Fibroblast of lung (primary cell): ENCODE data around the gene SPG21. TPM values are rescaled to one million over a fixed set of nuclear protein-coding genes. Genes with fewer than 3 reads are reported as not detected.

Source experiments
- DNase-seq, 2 donors: peaks; one replicate each; pipeline versions ENCODE4 v3.0.0 to v3.0.0-alpha.2; 2010; ENCODE audit warnings: low read depth in 2 of 2
- H2AFZ ChIP-seq: 2 replicates; pipeline ENCODE4 v1.5.1; 2012; ENCODE audit warnings: low read length, control low read depth, inconsistent platforms
- H3K27ac ChIP-seq: 2 replicates; pipeline ENCODE4 v1.5.1; 2011; ENCODE audit warnings: low read length, control low read depth; ENCODE audit not compliant: insufficient read depth
- H3K27me3 ChIP-seq: 2 replicates; pipeline ENCODE4 v1.5.1; 2011; ENCODE audit warnings: mild to moderate bottlenecking, low read length; ENCODE audit not compliant: control insufficient read depth, insufficient read depth
- H3K36me3 ChIP-seq: 2 replicates; pipeline ENCODE4 v1.5.1; 2011; ENCODE audit warnings: low read length; ENCODE audit not compliant: control insufficient read depth, insufficient read depth
- H3K4me1 ChIP-seq: 2 replicates; pipeline ENCODE4 v1.5.1; 2011; ENCODE audit warnings: low read length; ENCODE audit not compliant: control insufficient read depth, insufficient read depth; ENCODE audit errors: extremely low read depth
- H3K4me2 ChIP-seq: 2 replicates; pipeline ENCODE4 v1.5.1; 2011; ENCODE audit warnings: low read length, control low read depth; ENCODE audit not compliant: insufficient read depth; ENCODE audit errors: extremely low read depth
- H3K4me3 ChIP-seq, 4 experiments: fragments of 200-600 bp in 1 of 4; sonication (generic) in 1 of 4; replicated peaks in 1 of 4; 2 replicates each; pipeline ENCODE4 v1.5.1; 2011 to 2016; ENCODE audit warnings: low read length in 4 of 4, low read depth in 3 of 4, mild to moderate bottlenecking in 3 of 4, control low read depth in 2 of 4, inconsistent platforms in 1 of 4, mixed read lengths in 1 of 4; ENCODE audit not compliant: insufficient read depth in 1 of 4; ENCODE audit errors: control extremely low read depth in 1 of 4
- H3K79me2 ChIP-seq: 2 replicates; pipeline ENCODE4 v1.5.1; 2012; ENCODE audit warnings: mild to moderate bottlenecking, low read length, inconsistent platforms; ENCODE audit not compliant: control insufficient read depth, insufficient read depth
- H3K9ac ChIP-seq: 2 replicates; pipeline ENCODE4 v1.5.1; 2011; ENCODE audit warnings: mild to moderate bottlenecking, low read length, control low read depth; ENCODE audit not compliant: insufficient read depth
- H3K9me3 ChIP-seq: 2 replicates; pipeline ENCODE4 v1.5.1; 2012; ENCODE audit warnings: low read depth, low read length; ENCODE audit not compliant: control insufficient read depth, insufficient read depth
- H4K20me1 ChIP-seq: 2 replicates; pipeline ENCODE4 v1.5.1; 2011; ENCODE audit warnings: low read length; ENCODE audit not compliant: control insufficient read depth, insufficient read depth; ENCODE audit errors: extremely low read depth
- EZH2 ChIP-seq: IDR thresholded peaks from 2 replicates; pipeline ENCODE4 v1.5.1; 2012; ENCODE audit warnings: low read length, control low read depth, mild to moderate bottlenecking; ENCODE audit errors: missing control alignments
- polyA plus RNA-seq, 2 donors: library from polyadenylated mRNA; depleted of rRNA in 1 of 2; stranded (reverse) in 1 of 2; unstranded in 1 of 2; fragments of >200 nt; gene quantifications; 2 replicates each; pipeline ENCODE4 v1.2.1, GENCODE V29; 2011 to 2012; ENCODE audit warnings: missing spikeins in 1 of 2
- total RNA-seq: library from RNA; depleted of rRNA; stranded (reverse); fragments of >200 nt; gene quantifications from 2 replicates; pipeline ENCODE4 v1.2.1, GENCODE V29; 2014
- TF ChIP-seq, protein P1 (sequence below), 2 donors: IDR thresholded peaks in 1 of 2; conservative IDR thresholded peaks in 1 of 2; 1 replicate in 1 of 2; 2 replicates in 1 of 2; pipeline ENCODE4 v1.5.1; 2011 to 2012; ENCODE audit warnings: low read length in 2 of 2, control low read depth in 1 of 2, inconsistent platforms in 1 of 2, low read depth in 1 of 2, mild to moderate bottlenecking in 1 of 2

SPG21 gene
- total and polyA plus RNA-seq, 2 donors (not counting 1 experiment from before 2014, with no cell fraction given): 68.4 to 95.3 TPM

DNA sequence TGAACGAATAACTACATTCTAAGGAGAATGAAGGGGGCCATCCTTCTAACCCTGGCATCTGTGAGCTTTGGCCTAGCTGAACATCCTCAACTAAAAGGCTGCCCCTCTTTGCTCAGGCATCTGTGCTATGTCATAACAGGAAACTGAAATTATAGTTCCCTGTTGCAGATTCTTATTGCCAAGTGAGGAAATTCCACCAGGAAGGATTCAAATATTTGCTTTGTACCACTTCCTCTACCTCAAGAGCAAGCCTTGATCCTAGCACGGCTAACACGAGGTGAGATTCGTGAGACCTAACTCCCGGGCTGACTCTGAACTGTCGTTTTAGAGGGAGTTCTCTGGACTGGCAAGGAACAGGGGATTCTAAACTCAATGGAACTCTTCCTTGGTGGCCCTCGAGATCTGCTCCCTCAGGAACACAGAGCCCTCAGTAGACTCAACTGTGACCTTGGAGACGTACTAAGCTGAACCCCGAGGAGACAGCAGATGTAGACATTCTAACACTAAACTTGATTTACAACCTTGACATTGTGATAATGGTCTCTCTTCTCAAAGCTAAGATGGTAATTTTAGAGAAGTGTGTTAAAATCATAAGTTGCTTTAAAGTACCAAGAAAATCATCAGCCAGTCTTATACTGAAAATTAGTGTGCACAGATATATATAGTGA, 4.2 kb downstream of the SPG21 start:
- H3K79me2 ChIP-seq: peaks cover 18% of the 10 kb centered on the region
- peak overlapping the region; percentile 38 for H3K4me2 ChIP-seq
- H3K9ac ChIP-seq: no peak overlapping the region
- no peak for TF ChIP-seq EZH2
- TF ChIP-seq, protein P1, sequence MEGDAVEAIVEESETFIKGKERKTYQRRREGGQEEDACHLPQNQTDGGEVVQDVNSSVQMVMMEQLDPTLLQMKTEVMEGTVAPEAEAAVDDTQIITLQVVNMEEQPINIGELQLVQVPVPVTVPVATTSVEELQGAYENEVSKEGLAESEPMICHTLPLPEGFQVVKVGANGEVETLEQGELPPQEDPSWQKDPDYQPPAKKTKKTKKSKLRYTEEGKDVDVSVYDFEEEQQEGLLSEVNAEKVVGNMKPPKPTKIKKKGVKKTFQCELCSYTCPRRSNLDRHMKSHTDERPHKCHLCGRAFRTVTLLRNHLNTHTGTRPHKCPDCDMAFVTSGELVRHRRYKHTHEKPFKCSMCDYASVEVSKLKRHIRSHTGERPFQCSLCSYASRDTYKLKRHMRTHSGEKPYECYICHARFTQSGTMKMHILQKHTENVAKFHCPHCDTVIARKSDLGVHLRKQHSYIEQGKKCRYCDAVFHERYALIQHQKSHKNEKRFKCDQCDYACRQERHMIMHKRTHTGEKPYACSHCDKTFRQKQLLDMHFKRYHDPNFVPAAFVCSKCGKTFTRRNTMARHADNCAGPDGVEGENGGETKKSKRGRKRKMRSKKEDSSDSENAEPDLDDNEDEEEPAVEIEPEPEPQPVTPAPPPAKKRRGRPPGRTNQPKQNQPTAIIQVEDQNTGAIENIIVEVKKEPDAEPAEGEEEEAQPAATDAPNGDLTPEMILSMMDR (conservative IDR thresholded peaks at IDR 0.05 in 1 of 2, IDR thresholded peaks at IDR 0.05 in 1 of 2; ENCODE audit: low read depth in 1 of 2, low read length in 2 of 2): no peak
- peaks cover 2% of the 10 kb centered on the region for H3K36me3 ChIP-seq
- H2AFZ ChIP-seq: no peak overlapping the region
- H3K4me3 ChIP-seq: peak overlapping the region in 1 of 4 experiments; percentile 1
- no peaks in the 10 kb centered on the region for H3K9me3 ChIP-seq
- peaks cover 6% of the 10 kb centered on the region for H3K4me1 ChIP-seq
- DNase-seq: no peak
- H4K20me1 ChIP-seq: no peaks in the 10 kb centered on the region
- H3K27me3 ChIP-seq: no peaks in the 10 kb centered on the region
- H3K27ac ChIP-seq: peak overlapping the region; percentile 66

DNA sequence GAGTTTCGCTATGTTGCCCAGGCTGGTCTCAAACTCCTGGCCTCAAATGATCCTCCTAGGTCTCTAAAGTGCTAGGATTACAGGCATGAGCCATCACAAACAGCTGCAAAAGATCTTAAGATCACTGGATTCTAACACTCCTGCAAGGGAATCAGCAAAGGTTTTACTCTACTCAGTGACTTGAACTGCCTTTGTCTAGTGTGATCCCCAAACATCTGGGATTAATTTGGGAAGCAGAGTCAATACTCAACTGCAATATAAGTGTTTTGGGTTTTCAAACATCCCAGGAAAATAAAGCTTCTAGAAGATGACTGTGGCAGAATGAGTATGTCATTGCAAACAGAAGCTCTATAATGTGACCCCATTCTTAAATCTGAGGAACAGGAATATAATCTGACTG, 7.2 kb downstream of the SPG21 start:
- Histone ChIP-seq H3K9ac (no peak overlapping the region), H3K27me3 (no peaks in the 10 kb centered on the region), H3K4me1 (peaks cover 4% of the 10 kb centered on the region), H3K36me3 (peaks cover 9% of the 10 kb centered on the region), H2AFZ (no peak overlapping the region), H3K27ac (no peak overlapping the region), H3K4me3 (no peak overlapping the region), H3K79me2 (peaks cover 7% of the 10 kb centered on the region), H4K20me1 (no peaks in the 10 kb centered on the region), H3K4me2 (no peak overlapping the region), H3K9me3 (no peaks in the 10 kb centered on the region)
- peak in 1 of 2 donors; percentile 38 for DNase-seq
- TF ChIP-seq, protein P1 (conservative IDR thresholded peaks at IDR 0.05 in 1 of 2, IDR thresholded peaks at IDR 0.05 in 1 of 2; ENCODE audit: low read depth in 1 of 2, low read length in 2 of 2): no peak
- no peak for TF ChIP-seq EZH2

DNA sequence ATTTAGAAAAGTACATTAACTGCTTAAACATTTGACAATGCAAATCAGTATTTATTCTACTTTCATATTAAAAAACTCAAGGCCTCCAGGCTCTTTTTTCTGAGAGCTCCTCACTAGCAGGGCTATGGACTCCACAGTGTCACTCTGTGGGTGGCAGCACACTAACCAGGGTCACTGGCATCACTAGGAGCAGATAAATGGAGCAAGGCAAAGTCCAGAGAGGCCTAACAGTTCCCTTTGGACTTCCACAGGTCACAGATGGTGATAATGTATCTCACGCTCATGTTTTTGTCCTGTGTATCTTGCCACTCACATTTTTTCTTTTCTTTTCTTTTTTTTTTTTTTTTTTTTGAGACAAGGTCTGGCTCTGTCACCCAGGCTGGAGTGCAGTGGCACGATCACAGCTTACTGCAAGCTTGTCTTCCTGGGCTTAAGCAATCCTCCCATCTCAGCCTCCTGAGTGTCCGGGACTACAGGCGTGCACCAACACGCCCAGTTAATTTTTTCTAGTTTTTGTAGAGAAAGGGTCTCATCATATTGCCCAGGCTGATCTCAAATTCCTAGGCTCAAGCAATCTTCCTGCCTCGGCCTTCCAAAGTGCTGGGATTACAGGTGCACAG, 7.8 kb downstream of the SPG21 start:
- Histone ChIP-seq H3K27ac (no peak overlapping the region), H3K4me1 (peaks cover 4% of the 10 kb centered on the region), H3K27me3 (no peaks in the 10 kb centered on the region), H3K79me2 (peaks cover 7% of the 10 kb centered on the region), H3K36me3 (peaks cover 9% of the 10 kb centered on the region), H3K9me3 (no peaks in the 10 kb centered on the region), H2AFZ (no peak overlapping the region), H4K20me1 (no peaks in the 10 kb centered on the region), H3K4me2 (peak overlapping the region; percentile 53), H3K4me3 (peak overlapping the region in 1 of 4 experiments; percentile 8), H3K9ac (no peak overlapping the region)
- TF ChIP-seq, protein P1 (conservative IDR thresholded peaks at IDR 0.05 in 1 of 2, IDR thresholded peaks at IDR 0.05 in 1 of 2; ENCODE audit: low read depth in 1 of 2, low read length in 2 of 2): no peak
- no peak for TF ChIP-seq EZH2
- DNase-seq: no peak
